Stimulated activated naive CD8-positive, alpha-beta T cell treated with anti-CD3 and anti-CD28 coated beads, Interleukin-15, Interleukin-2, amounts not matched to agents 100 ng/mL and 50 ng/mL, for 24 hours (primary cell): ENCODE results near the gene GPD2.

Experiments
- H3K27ac Mint-ChIP-seq: one replicate; pipeline ENCODE4 v1.8.0; 2021; ENCODE audit warnings: mild to moderate bottlenecking, mixed read lengths
- H3K27me3 Mint-ChIP-seq: one replicate; pipeline ENCODE4 v1.8.0; 2021; ENCODE audit warnings: mixed read lengths
- H3K36me3 Mint-ChIP-seq: one replicate; pipeline ENCODE4 v1.8.0; 2021; ENCODE audit warnings: low read depth, mixed read lengths
- H3K4me1 Mint-ChIP-seq: one replicate; pipeline ENCODE4 v1.8.0; 2021; ENCODE audit warnings: low read depth, mixed read lengths
- H3K4me3 Mint-ChIP-seq: one replicate; pipeline ENCODE4 v1.8.0; 2021; ENCODE audit warnings: mild to moderate bottlenecking, mixed read lengths
- H3K9me3 Mint-ChIP-seq: one replicate; pipeline ENCODE4 v1.8.0; 2021; ENCODE audit warnings: mixed read lengths

The GPD2 gene

DNA sequence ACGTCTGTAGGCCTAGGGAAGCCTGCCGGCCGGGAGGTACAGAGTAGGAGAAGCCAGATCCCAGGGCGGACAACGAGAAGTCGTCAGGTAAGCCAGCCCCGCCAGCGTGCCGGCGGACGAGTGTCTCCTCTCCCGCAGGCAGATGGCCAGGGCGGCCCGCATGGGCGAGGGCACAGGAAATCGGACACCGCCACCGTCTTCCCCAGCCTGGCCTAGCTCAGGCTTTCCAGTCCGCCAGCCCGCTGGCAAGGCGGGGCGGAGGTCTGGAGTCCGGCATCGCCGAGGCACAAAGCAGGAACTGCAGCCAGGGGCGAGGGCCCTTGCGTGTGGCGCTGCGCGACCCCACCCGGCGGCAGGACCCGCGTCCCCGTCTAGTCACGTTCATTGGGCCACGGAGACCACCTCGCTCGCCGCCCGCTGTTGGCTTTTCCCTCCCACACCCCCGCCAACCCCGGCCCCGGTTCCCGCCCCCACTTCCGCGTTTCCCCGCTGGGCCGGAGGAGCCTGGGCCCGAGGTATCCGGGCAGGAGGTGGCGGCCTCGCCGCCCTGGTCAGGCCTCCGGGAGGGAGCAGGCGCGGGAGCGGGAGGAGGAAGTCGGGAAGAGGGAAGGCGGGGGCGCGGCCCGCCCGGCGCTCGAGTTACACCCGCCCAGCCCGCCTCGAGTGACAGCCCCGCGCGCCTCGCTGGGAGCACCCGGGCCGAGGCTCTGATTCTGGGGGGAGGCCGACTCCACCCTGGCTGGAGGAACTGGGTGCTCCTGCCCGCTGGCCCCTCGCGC, at the start of gene GPD2:
GPD2 (plus strand) TSS at position 662 of the 779 bp plus-strand sequence. CDS start 39,727 bp downstream, outside the sequence.
- H3K9me3 Mint-ChIP-seq, result no peaks in the 10 kb centered on the region
- peaks cover 41% of the 10 kb centered on the region for H3K4me1 Mint-ChIP-seq
- peak within 1 kb of the TSS; percentile 99 for H3K27ac Mint-ChIP-seq
- peak within 1 kb of the TSS; percentile 95 for H3K4me3 Mint-ChIP-seq
- H3K36me3 Mint-ChIP-seq, result peaks cover 31% of the 10 kb centered on the region
- no peaks in the 10 kb centered on the region for H3K27me3 Mint-ChIP-seq

DNA sequence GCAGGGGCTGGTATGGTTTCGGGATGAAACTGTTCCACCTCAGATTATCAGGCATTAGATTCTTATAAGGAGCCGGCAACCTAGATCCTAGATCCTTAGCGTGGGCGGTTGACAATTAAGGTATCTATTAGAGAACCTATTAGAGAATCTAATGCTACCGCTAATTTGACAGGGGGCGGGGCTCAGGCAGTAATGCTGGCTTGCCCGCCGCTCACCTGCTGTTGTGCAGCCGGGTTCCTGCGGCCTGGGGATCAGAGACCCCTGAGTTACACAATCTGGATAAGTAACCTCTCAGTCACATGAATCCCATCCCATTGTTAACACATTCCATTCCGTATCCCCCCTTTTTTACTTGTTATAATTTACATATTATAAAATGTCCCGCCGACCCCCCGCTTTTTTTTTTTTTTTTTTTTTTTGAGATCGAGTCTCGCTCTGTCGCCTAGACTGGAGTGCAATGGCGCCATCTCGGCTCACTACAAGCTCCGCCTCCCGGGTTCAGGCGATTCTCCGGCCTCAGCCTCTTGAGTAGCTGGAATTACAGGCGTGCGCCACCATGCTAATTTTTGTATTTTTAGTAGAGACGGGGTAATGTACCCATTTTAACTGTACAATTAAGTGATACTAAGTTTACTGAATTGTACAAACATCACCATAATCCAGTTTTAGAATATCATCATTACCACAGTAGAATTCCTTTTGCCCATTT, 42.0 kb upstream of the GPD2 start:
- H3K36me3 Mint-ChIP-seq, result no peaks in the 10 kb centered on the region
- H3K27me3 Mint-ChIP-seq, result no peaks in the 10 kb centered on the region
- no peak overlapping the region for H3K27ac Mint-ChIP-seq
- H3K4me1 Mint-ChIP-seq, result peaks cover 31% of the 10 kb centered on the region
- H3K9me3 Mint-ChIP-seq, result no peaks in the 10 kb centered on the region
- H3K4me3 Mint-ChIP-seq, result no peak overlapping the region

DNA sequence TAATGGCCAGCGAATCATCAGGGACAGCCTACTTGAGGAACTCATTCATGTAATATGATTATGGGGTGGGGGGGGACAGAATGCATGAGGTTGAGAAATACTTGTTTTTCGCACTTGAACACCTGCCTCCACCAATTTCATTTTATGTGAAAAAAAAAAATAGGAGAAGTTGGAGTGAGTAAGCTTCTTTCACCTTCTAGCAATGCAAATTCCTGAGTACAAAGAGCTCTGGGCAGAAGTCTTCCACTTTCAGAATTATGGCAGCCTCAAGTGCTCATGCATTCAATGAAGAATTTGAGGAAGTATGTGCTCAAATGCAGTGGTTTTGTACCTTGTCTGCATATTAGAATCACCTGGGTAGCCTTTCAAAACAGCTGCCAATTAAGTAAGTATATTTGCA, 40.1 kb upstream of the GPD2 start:
- peaks cover 5% of the 10 kb centered on the region for H3K36me3 Mint-ChIP-seq
- no peak overlapping the region for H3K4me3 Mint-ChIP-seq
- H3K9me3 Mint-ChIP-seq, result no peaks in the 10 kb centered on the region

DNA sequence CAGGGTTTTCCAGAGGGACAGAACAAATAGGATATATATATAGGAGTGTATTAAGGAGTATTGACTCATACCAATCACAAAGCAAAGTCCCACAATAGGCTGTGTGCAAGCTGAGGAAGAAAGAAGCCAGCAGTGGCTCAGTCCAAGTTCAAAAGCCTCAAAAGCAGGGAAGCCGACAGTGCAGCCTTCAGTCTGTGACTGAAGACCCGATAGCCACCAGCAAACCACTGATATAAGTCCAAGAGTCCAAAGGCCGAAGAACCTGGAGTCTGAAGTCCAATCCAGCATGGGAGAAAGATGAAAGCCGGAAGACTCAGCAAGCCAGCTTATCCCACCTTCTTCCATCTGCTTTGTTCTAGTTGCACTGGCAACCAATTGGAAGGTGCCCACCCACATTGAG, 39.0 kb upstream of the GPD2 start:
- peaks cover 5% of the 10 kb centered on the region for H3K36me3 Mint-ChIP-seq
- no peaks in the 10 kb centered on the region for H3K9me3 Mint-ChIP-seq
- H3K27ac Mint-ChIP-seq, result no peak overlapping the region
- peaks cover 58% of the 10 kb centered on the region for H3K4me1 Mint-ChIP-seq
- H3K4me3 Mint-ChIP-seq, result no peak overlapping the region
- H3K27me3 Mint-ChIP-seq, result no peaks in the 10 kb centered on the region

More for the DNA sequence above, 40.1 kb upstream of the GPD2 start:
- H3K4me1 Mint-ChIP-seq, result peaks cover 47% of the 10 kb centered on the region
- H3K27me3 Mint-ChIP-seq, result no peaks in the 10 kb centered on the region
- H3K27ac Mint-ChIP-seq, result no peak overlapping the region

DNA sequence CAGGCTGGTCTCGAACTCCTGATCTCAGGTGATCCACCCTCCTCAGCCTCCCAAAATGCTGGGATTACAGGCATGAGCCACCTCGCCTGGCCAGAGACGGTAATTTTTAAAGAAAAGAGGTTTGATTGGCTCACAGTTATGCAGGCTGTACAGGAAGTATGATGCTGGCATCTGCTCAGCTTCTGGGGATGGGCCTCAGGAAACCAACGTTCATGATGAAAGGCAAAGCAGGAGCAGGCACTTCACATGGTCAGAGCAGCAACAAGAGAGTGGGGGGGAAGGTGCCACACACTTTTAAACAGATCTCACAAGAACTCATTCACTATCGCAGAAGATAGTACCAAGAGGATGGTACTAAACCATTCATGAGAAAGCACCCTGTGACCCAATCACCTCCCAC, 38.0 kb upstream of the GPD2 start:
- H3K36me3 Mint-ChIP-seq, result peaks cover 5% of the 10 kb centered on the region
- no peak overlapping the region for H3K4me3 Mint-ChIP-seq
- H3K27me3 Mint-ChIP-seq, result no peaks in the 10 kb centered on the region
- H3K9me3 Mint-ChIP-seq, result no peaks in the 10 kb centered on the region
- H3K27ac Mint-ChIP-seq, result no peak overlapping the region
- H3K4me1 Mint-ChIP-seq, result peaks cover 58% of the 10 kb centered on the region

DNA sequence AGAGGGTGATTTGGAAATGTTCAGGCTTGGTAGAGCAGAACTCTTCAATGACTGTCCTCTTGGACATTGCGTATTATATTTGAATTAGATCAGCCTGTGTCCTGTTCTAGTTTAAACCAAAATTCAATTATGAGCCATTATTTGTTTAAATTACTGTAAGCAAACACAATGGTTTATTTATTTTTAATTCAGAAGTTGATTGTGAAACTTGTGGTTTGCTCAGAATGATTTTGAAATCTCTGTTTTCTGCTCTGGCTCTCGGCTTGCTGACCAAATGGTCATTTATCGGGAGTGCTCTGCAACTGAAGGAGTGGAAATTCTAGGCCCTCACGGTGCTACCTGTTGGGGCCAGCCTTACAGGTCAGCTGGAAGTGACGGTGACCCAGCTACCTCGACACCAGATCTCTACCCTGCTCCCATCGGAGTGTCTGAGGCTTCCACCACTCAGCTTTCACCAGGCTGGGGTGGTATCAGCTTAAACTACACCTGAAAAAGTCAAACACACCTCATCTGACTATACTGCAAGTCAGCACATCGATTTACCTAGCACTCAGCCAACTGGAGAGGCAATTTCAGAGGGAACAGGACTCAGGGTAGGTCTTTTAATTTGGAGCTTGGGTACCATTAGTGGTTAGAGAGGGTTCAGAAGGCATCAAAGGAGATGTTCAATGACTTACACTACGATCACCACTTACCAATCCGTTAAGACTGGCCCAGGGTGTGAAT, 36.8 kb upstream of the GPD2 start:
- no peaks in the 10 kb centered on the region for H3K27me3 Mint-ChIP-seq
- H3K9me3 Mint-ChIP-seq, result no peaks in the 10 kb centered on the region
- peaks cover 58% of the 10 kb centered on the region for H3K4me1 Mint-ChIP-seq
- H3K4me3 Mint-ChIP-seq, result peak overlapping the region; percentile 90
- peaks cover 5% of the 10 kb centered on the region for H3K36me3 Mint-ChIP-seq
- H3K27ac Mint-ChIP-seq, result peak overlapping the region; percentile 96

DNA sequence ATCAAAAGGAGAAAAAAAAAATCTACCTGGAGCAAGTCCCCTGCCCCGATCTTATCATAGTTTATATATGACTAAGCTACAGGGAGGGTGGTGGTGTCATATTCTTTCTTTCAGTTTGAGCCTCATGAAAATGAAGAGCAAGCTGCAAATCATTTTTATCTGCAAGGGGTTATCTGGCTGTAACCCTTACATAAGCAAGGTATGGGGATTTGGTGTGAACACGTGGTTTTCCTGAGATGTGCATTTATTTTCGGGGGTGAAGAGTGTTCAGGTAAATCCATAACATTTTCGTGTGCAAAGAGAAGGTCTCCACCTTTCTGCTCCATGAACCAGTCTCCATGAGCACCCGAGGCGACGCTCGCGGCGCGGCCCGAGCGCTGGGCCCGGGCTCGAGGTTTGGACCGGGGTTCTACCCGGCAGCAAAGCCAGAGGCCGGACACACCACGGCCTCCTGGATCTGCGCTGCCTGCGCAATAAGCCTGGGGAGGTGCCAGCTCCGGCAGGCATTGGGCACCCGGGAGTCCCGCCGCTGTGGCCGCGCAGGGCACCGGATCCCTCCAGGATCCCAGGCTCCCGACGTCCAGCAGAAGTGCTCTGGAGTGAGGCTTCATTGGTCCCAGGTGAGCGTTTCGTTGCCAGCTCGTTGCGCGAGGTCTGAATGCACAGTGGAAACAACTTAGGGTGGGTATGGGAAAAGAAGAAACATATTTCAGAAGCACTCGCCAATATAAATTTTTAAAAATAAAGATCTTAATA, 36.1 kb upstream of the GPD2 start:
- Mint-ChIP-seq H3K9me3 (no peaks in the 10 kb centered on the region), H3K27me3 (no peaks in the 10 kb centered on the region), H3K27ac (peak overlapping the region; percentile 96), H3K36me3 (peaks cover 5% of the 10 kb centered on the region), H3K4me3 (peak overlapping the region; percentile 90), H3K4me1 (peaks cover 58% of the 10 kb centered on the region)

DNA sequence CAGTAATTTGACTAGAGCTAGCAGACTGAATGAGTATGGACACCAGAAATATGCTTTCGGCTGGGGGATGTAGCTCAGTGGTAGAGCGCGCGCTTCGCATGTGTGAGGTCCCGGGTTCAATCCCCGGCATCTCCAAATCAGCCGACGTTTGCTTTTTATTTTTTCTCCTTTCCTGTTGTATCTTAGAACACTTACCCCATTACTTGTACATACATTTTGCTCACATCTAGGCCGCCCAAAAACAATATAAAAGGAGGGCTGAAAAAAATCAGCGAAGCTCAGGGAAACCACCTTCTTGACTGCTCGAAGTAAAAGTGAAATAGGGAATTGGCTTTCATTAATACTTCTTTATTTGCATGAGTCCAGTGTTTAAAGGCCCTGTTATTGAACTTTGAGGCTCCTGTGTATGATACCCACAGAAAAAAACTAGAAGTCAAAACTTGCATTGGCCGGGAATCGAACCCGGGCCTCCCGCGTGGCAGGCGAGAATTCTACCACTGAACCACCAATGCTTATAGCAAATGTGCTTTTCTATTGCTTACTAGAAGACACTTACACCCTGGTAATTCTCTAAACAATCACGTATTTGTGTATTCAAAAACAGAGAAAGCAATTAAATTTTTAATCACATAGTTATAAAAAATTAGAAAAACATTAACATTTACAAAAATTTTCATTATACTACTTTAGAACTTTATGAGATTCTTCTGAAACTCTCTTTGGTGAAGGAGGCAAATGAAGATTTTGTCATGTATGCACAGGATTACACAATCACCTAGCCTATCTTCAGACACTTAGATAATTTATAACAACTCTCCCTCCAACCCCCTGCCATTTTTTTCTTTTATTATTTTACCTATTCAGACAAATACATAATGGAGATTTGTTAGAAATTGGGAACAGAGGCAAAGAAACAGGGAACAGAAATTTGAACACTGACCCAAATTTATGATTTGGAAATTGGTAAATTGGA, 35.2 kb upstream of the GPD2 start:
- Mint-ChIP-seq H3K27me3 (no peaks in the 10 kb centered on the region), H3K27ac (peak overlapping the region; percentile 96), H3K4me3 (peak overlapping the region; percentile 90), H3K4me1 (peaks cover 52% of the 10 kb centered on the region), H3K36me3 (peaks cover 5% of the 10 kb centered on the region), H3K9me3 (no peaks in the 10 kb centered on the region)

DNA sequence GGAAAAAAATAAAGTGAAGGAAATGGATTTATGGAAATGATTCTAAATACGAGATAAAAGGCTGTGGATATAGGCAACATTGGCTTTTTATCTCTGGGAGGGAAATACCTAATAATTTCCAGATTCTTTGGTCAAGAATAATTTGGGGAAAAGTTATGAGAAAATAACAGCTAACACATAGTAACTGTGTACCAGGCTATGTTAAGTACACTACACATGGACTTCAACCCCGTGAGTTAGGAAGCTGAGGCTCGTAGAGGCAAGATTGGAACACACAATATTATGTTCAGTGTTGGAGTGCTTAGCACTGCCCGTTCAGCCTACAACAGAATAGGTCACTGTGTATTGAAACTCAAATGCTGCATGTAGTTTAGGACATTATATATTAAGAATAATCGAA, 34.3 kb upstream of the GPD2 start:
- peaks cover 5% of the 10 kb centered on the region for H3K36me3 Mint-ChIP-seq
- no peak overlapping the region for H3K4me3 Mint-ChIP-seq
- H3K27me3 Mint-ChIP-seq, result no peaks in the 10 kb centered on the region
- no peaks in the 10 kb centered on the region for H3K9me3 Mint-ChIP-seq
- H3K4me1 Mint-ChIP-seq, result peaks cover 47% of the 10 kb centered on the region
- no peak overlapping the region for H3K27ac Mint-ChIP-seq

DNA sequence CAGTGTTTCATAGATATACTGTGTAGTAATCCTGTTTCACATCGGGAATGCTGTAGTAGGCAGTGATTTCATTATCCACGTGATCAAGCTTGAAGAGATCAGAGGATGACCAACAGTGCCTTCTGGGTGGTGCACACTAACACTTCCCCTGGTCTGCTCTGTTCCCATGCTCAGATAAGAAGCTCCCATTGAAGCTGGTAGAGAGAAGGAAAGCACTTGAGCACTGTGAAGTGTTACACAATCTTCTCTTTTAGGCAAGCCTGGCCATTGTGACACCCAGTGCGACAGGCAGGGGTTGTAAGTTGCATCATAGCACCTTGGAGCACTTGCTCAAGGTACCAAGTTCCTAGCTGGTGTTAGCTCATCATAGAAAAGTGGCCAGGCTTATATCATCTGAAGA, 30.6 kb upstream of the GPD2 start:
- Mint-ChIP-seq H3K36me3 (peaks cover 4% of the 10 kb centered on the region), H3K9me3 (no peaks in the 10 kb centered on the region), H3K4me1 (peaks cover 16% of the 10 kb centered on the region), H3K27me3 (peaks cover 5% of the 10 kb centered on the region), H3K27ac (no peak overlapping the region), H3K4me3 (no peak overlapping the region)

DNA sequence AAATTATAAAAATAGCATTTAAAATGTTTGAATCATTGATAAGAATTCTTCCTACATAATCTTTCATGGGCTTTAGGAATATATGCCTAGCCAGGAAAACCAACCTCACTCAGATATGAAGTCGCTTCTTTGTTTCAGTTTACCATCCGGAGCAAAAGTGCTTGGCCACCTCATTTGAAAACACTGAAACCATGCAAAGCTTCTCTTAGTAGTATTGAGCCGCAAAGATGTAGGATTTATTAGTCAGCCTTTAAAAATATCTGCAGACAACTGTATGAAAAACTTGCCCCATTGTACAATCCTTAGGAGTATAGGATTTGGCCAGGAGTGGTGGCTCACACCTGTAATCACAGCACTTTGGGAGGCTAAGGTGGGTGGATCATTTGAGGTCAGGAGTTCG, 24.3 kb upstream of the GPD2 start:
- Mint-ChIP-seq H3K27me3 (peaks cover 8% of the 10 kb centered on the region), H3K4me3 (no peak overlapping the region), H3K4me1 (no peaks in the 10 kb centered on the region), H3K36me3 (no peaks in the 10 kb centered on the region), H3K27ac (no peak overlapping the region), H3K9me3 (no peaks in the 10 kb centered on the region)

DNA sequence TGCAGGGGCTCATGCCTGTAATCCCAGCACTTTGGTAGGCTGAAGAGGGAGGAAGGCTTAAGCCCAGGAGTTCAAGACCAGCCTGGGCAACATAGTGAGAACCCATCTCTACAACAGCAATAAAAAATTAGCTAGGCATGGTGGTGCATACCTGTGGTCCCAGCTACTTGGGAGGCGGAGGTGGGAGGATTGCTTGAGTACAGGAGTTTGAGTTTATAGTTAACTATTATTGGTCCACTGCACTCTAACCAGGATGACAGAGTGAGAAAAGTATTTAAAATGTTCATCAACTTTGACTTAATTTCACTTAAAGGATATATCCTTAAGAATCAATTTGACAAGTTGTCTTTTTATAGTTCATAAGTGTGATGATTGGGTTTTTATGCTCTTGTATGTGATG, 14.3 kb upstream of the GPD2 start:
- Mint-ChIP-seq H3K9me3 (no peaks in the 10 kb centered on the region), H3K4me3 (no peak overlapping the region), H3K27ac (no peak overlapping the region), H3K4me1 (peaks cover 10% of the 10 kb centered on the region), H3K36me3 (no peaks in the 10 kb centered on the region), H3K27me3 (peaks cover 31% of the 10 kb centered on the region)

DNA sequence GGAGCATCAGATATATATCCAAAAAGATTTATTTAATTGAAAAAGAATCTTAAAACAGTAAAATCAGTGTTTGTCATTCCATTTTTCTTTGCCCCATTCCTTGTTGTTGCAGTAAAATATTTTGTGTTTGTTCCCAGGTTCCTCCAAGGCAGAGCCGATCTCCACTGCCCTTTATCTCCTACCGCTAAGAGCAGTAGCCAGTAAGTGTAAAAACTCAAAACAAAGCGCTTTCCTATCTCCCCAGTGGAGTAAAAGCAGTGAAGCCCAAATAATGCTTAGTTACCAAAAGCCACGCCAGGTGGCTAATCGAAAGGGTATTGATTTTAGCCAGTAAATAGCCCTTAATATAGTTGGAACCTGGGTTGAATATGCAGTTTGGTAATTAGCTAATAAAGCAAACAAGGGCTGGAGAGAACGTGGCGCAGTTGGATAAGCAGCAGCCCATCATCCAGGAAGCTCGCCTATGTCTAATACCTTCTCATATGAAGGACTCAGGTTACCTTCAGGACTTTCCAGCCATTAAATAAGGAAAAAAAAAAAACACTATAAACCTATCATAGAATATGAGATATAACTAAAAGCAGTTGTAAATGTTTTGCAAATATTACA, 12.4 kb upstream of the GPD2 start:
- Mint-ChIP-seq H3K4me1 (peaks cover 10% of the 10 kb centered on the region), H3K27ac (no peak overlapping the region), H3K27me3 (peaks cover 28% of the 10 kb centered on the region), H3K4me3 (no peak overlapping the region), H3K36me3 (no peaks in the 10 kb centered on the region), H3K9me3 (no peaks in the 10 kb centered on the region)
